Stimulated activated CD8-positive, alpha-beta memory T cell treated with anti-CD3 and anti-CD28 coated beads, Interleukin-7, amount 100 ng/mL, for 1 hour (primary cell): ENCODE data around the gene LDB2.

ENCODE experiments used
- DNase-seq, 2 donors: peaks; one replicate each; pipeline ENCODE4 v3.0.0-alpha.2; 2020; ENCODE audit warnings: low read depth in 2 of 2

The LDB2 gene

GRCh38 chr4:16843831-16844508, 54.5 kb downstream of the LDB2 start:
- DNase-seq, result no peak

DNA sequence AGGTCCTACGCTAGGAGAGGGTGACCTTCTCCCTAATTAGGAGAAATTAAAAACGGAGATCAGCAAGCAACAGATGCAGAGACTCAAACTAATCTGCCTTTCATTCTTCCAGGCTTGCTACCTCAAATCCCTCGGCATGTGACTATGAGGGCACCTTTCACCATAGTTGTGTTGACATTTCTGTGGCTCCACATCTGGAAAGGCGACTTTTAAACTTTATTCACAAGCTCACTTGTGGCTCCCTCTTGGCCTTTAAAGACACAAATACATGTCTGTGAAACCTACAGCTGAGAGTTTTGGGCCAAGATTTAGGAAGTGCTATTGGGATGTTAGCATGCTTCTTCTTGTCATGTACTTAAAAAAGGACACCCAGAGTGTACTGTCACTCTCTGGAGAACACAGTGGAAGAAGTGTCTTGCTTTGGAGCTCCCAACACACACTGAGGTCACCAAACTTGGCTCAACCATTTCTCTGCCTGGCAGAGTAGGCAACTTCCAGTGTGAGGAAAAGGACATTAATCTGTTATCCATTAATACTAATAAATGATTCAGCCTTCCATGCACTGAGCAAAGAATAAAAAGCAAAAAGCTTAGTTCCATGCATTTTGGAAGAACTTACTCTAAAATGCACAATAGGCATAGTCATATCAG, 60.1 kb downstream of the LDB2 start:
- DNase-seq, result no peak

- DNase-seq, result no peak
Observed at GRCh38 chr4:16837475-16837874, 61.0 kb downstream of the LDB2 start.

DNA sequence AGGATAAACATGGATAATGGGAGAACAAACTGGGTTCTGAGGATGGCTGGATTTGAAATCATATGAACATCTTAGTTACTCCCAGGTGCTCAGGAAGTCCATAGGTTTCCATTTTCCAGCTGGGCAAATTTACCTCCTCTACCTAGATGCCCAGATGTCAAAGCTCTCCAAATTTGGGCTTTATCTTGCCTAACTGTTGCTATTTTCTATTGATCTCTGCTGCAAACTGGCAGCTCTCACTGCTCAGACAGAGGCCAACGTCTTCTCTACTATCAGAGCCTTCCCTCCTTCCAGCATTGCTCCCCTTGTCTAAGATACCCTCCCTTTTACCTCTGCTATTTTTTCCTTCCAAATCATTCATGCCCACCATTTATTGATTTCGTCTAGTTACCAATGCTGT, 62.1 kb downstream of the LDB2 start:
- no peak for DNase-seq

DNA sequence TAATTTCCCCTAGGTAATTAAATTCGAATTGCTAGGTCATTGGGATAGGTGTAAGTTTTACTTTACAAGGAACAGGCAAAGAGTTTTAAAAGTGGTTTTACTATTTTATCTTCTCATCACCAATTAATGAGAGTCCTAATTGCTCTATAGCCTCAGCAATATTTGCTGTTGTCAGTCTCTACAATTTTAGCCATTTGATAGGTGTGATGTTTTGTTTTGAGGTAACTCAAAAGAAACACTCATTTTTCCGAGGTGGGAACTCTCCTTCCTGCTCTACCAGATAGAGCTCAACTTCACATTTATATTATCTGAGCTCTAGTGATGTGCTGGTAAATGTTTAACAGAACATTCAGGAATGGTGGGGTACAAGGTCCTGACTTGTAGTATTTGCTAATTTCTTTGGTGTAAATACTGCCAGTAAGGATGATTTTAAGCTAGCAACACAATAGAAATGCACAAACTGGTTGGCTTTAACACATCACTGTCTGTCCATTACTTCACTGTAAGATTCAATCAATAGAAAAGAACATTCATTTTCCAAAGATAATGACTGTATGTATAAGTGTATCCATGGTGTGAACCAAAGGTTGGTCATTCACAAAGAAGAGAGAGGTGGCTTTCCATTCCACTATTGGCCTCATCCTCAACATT, 62.7 kb downstream of the LDB2 start:
- no peak for DNase-seq

- no peak for DNase-seq
Observed at GRCh38 chr4:16834814-16835213, 63.6 kb downstream of the LDB2 start.

DNA sequence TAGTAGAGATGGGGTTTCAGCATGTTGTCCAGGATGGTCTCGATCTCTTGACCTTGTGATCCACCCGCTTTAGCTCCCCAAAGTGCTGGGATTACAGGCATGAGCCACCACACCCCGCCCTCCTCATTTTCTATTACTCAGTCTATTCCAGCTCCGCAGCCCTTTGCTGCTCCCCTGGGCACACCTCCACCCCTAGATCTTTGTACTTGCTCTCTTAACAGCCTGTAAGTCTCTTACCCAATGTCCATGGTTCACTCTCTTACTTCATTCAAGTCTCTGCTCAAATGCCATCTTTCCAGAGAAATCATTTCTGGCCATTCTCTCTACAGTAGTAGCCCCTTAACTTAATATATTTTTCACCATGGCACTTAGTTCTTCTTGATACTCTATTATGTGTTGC, 64.7 kb downstream of the LDB2 start:
- DNase-seq, result no peak

DNA sequence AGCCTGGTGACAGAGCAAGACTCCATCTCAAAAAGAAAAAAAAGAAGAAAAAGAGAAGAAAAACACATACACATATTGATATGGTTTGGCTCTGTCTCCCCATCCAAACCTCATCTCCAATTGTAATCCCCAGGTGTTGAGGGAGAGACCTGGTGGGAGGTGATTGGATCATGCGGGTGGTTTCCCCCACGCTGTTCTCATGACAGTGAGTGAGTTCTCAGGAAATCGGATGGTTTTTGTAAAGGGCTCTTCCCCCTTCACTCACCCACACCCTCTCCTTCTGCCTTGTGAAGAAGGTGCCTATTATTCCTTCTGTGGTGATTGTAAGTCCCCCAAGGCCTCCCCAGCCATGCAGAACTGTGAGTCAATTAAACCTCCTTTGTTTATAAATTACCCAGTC, 68.4 kb downstream of the LDB2 start:
- DNase-seq, result no peak

DNA sequence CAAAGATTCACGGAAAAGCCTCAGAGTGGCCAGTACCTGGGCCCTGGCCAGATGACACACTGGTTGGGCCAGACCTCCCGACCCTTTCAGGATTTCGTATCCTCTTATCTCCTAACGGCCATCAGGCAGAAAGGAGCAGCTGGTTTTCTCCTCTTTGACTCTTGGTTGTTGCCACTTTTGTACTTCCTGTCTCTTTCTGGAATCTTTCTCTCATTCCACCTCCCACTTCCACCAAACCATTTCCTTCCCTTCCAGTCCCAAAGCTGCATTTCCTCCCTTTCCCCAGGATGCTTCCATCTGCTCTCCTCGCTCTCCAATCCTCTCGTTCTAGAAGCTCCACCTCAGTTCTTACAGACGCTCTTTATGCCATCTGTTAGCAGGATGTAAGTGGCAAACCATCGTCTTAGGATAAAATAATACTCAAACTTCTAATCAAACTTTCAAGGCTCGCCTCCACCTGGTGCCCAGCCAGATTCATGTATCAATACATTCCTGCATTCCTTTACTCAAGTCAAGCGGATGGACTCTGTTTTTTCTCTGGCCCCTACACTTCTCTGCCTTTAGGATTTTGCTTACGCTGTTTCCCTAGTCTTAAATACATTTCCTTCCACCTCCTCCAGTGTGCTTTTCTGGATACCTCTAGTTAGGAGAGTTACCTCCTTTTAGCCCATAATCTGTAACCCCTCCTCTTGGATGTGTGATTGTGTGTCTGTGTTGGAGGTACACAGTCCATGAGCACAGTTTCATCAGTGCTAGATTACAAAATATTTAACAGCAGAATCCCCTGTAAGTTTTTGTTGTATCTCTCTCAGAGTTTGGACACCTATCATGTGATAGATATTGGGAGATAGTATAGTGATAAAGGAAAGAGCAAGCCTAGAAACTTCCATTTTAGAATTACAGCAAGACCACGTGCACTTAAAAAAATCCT, 70.4 kb downstream of the LDB2 start:
- DNase-seq, result no peak

- DNase-seq, result no peak
Observed at GRCh38 chr4:16827045-16827444, 71.4 kb downstream of the LDB2 start.

- DNase-seq, result no peak
Observed at GRCh38 chr4:16826406-16826910, 72.0 kb downstream of the LDB2 start.

GRCh38 chr4:16824278-16824806, 74.1 kb downstream of the LDB2 start:
- DNase-seq, result no peak

- DNase-seq, result no peak
Observed at GRCh38 chr4:16820329-16820728, 78.1 kb downstream of the LDB2 start.

- no peak for DNase-seq
Observed at GRCh38 chr4:16819652-16820051, 78.8 kb downstream of the LDB2 start.

DNA sequence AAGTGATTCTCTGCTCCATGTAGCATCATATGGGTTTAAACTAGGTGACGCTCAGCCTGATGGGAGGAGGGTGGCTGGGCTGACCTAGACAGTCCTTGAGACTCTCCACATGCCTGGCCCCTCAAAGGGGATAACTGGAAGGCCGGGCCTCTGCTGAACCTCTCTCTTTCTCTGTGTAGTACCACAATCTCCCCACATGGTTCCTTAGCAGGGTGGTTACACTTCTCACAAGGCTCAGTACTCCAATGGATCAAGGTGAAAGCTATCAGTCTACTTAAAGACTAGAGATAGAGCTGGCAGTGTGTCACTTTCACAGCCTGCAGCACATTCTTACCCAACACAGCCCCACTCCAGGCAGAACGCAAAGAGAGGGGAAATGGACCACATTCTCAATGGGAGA, 80.4 kb downstream of the LDB2 start:
- DNase-seq, result no peak

DNA sequence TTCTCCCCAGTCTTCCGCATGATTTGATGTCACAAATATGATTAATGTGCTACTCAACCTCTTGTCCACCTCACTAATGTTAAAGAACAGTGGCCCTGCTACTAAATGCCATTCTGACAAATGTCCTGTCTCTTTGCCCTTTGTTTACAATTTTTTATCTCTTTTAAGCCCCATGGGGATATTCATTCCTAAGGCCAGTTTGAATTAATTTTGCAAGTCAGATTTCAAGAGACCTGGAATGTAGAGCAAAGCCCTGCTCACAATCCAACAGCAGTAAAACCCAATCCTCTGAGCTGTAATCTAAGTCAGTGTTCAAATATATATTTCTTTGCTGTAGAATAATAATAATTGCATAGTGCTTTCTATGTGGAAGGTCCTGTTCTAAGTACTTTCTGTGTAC, 81.2 kb downstream of the LDB2 start:
- no peak for DNase-seq

GRCh38 chr4:16814361-16814760, 84.1 kb downstream of the LDB2 start:
- DNase-seq, result no peak

- DNase-seq, result no peak
Observed at GRCh38 chr4:16812041-16812440, 86.4 kb downstream of the LDB2 start.

- no peak for DNase-seq
Observed at GRCh38 chr4:16809943-16810342, 88.5 kb downstream of the LDB2 start.

- DNase-seq, result no peak
Observed at GRCh38 chr4:16809064-16809463, 89.4 kb downstream of the LDB2 start.

DNA sequence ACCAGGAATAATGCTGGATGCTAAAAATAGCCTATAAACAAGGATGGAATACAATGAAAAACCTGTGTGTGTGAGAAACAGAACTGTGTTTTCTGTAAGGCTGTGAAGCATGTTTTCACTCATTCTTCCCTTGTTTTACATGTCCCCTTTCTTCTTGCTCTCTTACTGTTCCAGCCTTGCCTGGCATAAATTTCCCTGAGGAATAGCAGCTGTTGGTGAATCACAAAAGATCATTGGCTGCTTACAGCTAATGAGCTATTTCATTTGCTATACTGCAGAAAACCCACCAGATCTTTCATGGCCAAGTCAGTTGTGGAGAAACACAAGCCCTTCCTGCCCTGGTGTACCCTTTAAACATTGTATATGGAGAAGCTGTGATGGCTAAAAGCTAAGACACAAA, 91.1 kb downstream of the LDB2 start:
- DNase-seq, result no peak

GRCh38 chr4:16804581-16804980, 93.9 kb downstream of the LDB2 start:
- DNase-seq, result no peak
